DND-41 (cell line): ENCODE measurements around the gene CHRNB2.

Experiments
- ATAC-seq: fragments of 200-7000 bp; cut with Tn5 transposase; 3 replicates; pipeline ENCODE4 v1.9.1; 2021; ENCODE audit warnings: low read depth; ENCODE audit not compliant: insufficient read depth
- DNase-seq: peaks from one replicate; pipeline ENCODE4 v3.0.0-alpha.2; 2020
- H2AFZ ChIP-seq: 2 replicates; pipeline ENCODE4 v1.6.0; 2012; ENCODE audit warnings: low read depth, low read length
- H3K27ac ChIP-seq: 2 replicates; pipeline ENCODE4 v1.5.1; 2012; ENCODE audit warnings: low read length, inconsistent platforms
- H3K27me3 ChIP-seq: fragments of 200-600 bp; sonication (generic); 2 replicates; pipeline ENCODE4 v1.6.0; 2012; ENCODE audit warnings: low read length, mild to moderate bottlenecking, inconsistent platforms; ENCODE audit not compliant: insufficient read depth, poor library complexity
- H3K36me3 ChIP-seq: 2 replicates; pipeline ENCODE4 v1.5.1; 2012; ENCODE audit warnings: low read length, inconsistent platforms; ENCODE audit not compliant: insufficient read depth
- H3K4me1 ChIP-seq: 2 replicates; pipeline ENCODE4 v1.5.1; 2012; ENCODE audit warnings: mild to moderate bottlenecking, low read length; ENCODE audit not compliant: insufficient read depth
- H3K4me2 ChIP-seq: 2 replicates; pipeline ENCODE4 v1.6.0; 2012; ENCODE audit warnings: mild to moderate bottlenecking, moderate library complexity, low read length, inconsistent platforms; ENCODE audit not compliant: insufficient read depth
- H3K4me3 ChIP-seq, 2 experiments: fragments of 200-600 bp in 1 of 2; shearing (Covaris generic) in 1 of 2; 2 replicates each; pipeline ENCODE4 v1.5.1; 2012 to 2016; ENCODE audit warnings: inconsistent platforms in 2 of 2, low read length in 2 of 2, mild to moderate bottlenecking in 2 of 2, low read depth in 1 of 2, moderate library complexity in 1 of 2
- H3K79me2 ChIP-seq: 2 replicates; pipeline ENCODE4 v1.6.0; 2012; ENCODE audit warnings: low read length, inconsistent platforms; ENCODE audit not compliant: insufficient read depth
- H3K9ac ChIP-seq: 2 replicates; pipeline ENCODE4 v1.6.0; 2012; ENCODE audit warnings: low read depth, mild to moderate bottlenecking, inconsistent platforms, low read length, moderate library complexity
- H3K9me3 ChIP-seq: 2 replicates; pipeline ENCODE4 v1.5.1; 2012; ENCODE audit warnings: low read length, moderate library complexity, mild to moderate bottlenecking, inconsistent platforms; ENCODE audit not compliant: insufficient read depth, severe bottlenecking
- H4K20me1 ChIP-seq: 2 replicates; pipeline ENCODE4 v1.6.0; 2012; ENCODE audit warnings: low read length; ENCODE audit not compliant: insufficient read depth
- CTCF ChIP-seq: IDR thresholded peaks from 2 replicates; pipeline ENCODE4 v1.5.1; 2012; ENCODE audit warnings: borderline replicate concordance, low read length, moderate library complexity, mild to moderate bottlenecking; ENCODE audit not compliant: poor library complexity, severe bottlenecking; ENCODE audit errors: extremely low read depth
- EZH2 ChIP-seq: IDR thresholded peaks from 3 replicates; pipeline ENCODE4 v1.6.1; 2012; ENCODE audit warnings: borderline replicate concordance, low read depth, mild to moderate bottlenecking, moderate library complexity, low read length, inconsistent platforms; ENCODE audit not compliant: severe bottlenecking

Gene CHRNB2

GRCh38 chr1:154568157-154568815 lies 708 bp downstream of the CHRNB2 start:
- Histone ChIP-seq H3K79me2 (no peaks in the 10 kb centered on the region), H2AFZ (no peak overlapping the region), H4K20me1 (peaks cover 25% of the 10 kb centered on the region), H3K27me3 (peaks cover 17% of the 10 kb centered on the region), H3K9ac (no peak overlapping the region), H3K36me3 (no peaks in the 10 kb centered on the region), H3K4me3 (no peak overlapping the region), H3K4me1 (peaks cover 7% of the 10 kb centered on the region), H3K9me3 (no peaks in the 10 kb centered on the region), H3K27ac (no peak overlapping the region), H3K4me2 (peak overlapping the region; percentile 53)
- TF ChIP-seq CTCF (no peak), EZH2 (no peak)
- DNase-seq (no peak), ATAC-seq (no peak; the same call in 2 of the 3 replicates)

- Histone ChIP-seq H3K9ac (no peak overlapping the region), H3K4me2 (no peak overlapping the region), H3K27me3 (peaks cover 17% of the 10 kb centered on the region), H3K4me1 (peaks cover 7% of the 10 kb centered on the region), H3K36me3 (no peaks in the 10 kb centered on the region), H2AFZ (no peak overlapping the region), H4K20me1 (peaks cover 29% of the 10 kb centered on the region), H3K79me2 (no peaks in the 10 kb centered on the region), H3K4me3 (no peak overlapping the region), H3K27ac (no peak overlapping the region), H3K9me3 (no peaks in the 10 kb centered on the region)
- no peak for TF ChIP-seq CTCF
- no peak for TF ChIP-seq EZH2
- DNase-seq (no peak), ATAC-seq (no peak)
These were observed 3.8 kb downstream of the CHRNB2 start for GRCh38 chr1:154571244-154571963.

GRCh38 chr1:154571964-154572288 lies 4.3 kb downstream of the CHRNB2 start:
- H3K27ac ChIP-seq: no peak overlapping the region
- no peak overlapping the region for H3K9ac ChIP-seq
- no peaks in the 10 kb centered on the region for H3K9me3 ChIP-seq
- no peak overlapping the region for H2AFZ ChIP-seq
- H3K4me1 ChIP-seq: peaks cover 7% of the 10 kb centered on the region
- TF ChIP-seq CTCF: no peak
- H3K27me3 ChIP-seq: peaks cover 17% of the 10 kb centered on the region
- H3K79me2 ChIP-seq: no peaks in the 10 kb centered on the region
- no peaks in the 10 kb centered on the region for H3K36me3 ChIP-seq
- no peak overlapping the region for H3K4me3 ChIP-seq
- H3K4me2 ChIP-seq: no peak overlapping the region
- DNase-seq (no peak), ATAC-seq (no peak)
- H4K20me1 ChIP-seq: peaks cover 34% of the 10 kb centered on the region
